ENCODE data around the gene DIPK1B.
"Not testable (repeated sequence)": the region's sequence is repeated elsewhere in the genome, so short reads cannot be mapped to it uniquely, and the experiment has no call there.

Gene DIPK1B

DNA sequence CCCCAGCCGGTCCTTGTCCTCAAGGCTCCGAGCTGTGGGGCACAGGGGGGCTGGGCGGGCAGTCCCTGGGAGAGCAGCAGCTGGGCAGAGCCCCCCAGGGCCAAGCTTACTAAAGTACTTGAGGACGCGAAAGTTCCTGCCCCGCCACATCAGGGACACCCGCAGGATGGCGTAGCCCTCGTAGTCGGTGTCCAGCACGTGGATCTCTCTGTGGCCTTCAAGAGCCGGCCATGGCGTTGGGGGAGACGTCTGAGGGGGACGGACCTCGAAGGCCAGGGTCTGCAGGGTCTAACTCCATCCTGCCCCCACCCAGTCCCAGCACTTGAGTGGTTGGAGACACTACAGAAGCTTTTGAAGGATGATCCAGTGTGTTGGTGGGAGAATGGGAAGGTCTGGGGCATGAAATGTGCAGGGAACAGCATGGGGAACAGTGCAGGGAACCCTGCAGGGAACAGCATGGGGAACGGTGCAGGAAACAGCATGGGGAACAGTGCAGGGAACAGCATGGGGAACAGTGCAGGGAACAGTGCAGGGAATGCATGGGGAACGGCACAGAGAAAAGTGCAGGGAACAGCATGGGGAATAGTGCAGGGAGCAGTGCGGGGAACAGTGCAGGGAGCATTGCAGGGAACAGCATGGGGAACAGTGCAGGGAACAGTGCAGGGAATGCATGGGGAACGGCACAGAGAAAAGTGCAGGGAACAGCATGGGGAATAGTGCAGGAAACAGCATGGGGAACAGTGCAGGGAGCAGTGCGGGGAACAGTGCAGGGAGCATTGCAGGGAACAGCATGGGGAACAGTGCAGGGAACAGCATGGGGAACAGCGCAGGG, 43.1 kb downstream of the DIPK1B start:
- DNase-seq: not testable (repeated sequence)

DNA sequence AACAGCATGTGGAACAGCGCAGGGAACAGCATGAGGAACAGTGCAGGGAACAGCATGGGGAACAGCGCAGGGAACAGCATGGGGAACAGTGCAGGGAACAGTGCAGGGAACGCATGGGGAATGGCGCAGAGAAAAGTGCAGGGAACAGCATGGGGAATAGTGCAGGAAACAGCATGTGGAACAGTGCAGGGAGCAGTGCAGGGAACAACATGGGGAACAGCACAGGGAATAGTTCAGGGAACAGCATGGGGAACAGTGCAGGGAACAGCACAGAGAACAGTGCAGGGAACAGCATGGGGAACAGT, 43.7 kb downstream of the DIPK1B start:
- DNase-seq: no peak

DNA sequence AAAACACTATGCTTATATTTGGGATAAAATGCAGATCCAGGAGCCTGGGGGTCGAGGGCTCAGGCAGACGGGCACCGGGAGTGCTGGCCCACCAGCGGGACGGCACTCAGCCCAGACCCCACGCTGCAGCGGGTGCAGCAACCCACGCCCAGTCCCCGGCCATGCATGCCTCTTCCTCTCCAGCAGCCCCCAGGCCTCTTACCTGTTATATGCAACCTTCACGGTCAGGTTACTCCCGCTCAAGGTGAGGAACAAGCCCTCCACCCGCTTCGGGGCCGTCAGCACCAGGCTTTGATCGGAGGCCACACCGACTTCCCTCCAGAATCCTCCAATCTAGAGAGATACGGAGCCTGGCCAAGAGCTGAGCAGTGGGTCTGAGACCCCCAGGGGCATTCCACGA, 44.5 kb downstream of the DIPK1B start:
- no peak for DNase-seq

DNA sequence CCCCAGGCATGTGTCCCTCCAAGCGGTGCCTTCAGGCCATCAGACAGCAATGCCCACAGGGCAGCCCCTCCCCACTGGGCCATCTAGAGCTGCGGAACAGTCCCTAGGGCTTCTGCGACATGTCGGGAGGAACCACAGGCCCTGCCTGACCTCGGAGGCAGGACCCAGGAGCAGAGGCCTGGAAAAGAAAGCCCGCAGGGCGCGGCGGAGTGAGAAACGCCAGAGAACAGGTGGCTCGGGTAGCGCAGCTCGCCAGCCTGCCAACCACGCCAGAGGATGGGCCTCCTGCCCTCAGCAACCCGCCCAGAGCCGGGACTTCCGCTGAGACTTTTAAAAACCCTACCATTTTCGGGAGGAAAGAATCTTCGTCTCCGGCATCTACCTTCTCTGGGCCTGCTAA, 45.0 kb downstream of the DIPK1B start:
- no peak for DNase-seq

DNA sequence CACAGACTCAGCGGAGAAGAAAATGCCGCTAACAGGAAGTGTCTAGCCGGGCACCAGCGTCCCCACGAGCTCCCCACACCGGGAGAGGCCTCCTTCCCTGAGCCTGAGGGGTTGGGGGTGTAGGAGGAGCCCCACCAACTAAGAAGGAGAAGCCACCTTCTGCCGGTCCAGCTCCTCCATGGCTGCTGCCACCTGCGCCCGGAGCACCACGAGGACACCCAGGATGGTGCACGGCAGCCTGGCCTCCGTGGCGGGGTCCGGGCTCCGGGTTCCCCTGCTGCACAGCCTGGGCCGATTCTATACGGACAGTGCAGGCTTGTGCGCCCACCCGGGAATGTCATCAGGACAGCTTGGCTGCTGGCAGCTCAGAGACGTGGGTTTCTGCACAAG, 45.4 kb downstream of the DIPK1B start:
- no peak for DNase-seq

DNA sequence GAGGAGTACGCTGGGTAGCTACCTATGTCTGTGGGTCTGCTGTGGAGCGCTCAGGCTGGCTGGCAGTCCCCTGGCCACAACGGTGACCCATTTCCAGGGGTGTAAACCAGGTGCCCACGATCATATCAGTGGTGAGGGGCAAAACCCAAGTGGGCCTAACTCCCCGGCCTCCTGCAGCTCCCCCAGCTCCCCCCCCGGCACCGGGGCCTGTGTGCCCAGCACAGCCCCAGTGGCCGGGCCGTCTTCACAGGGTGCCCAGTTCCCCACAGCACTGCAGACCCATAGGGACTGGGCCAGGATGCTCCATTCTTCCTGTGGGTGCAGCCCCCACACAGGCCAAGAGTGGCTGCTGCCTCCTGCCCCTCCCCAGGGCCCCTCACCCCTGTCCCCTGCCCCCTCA, 46.6 kb downstream of the DIPK1B start:
- no peak for DNase-seq

DNA sequence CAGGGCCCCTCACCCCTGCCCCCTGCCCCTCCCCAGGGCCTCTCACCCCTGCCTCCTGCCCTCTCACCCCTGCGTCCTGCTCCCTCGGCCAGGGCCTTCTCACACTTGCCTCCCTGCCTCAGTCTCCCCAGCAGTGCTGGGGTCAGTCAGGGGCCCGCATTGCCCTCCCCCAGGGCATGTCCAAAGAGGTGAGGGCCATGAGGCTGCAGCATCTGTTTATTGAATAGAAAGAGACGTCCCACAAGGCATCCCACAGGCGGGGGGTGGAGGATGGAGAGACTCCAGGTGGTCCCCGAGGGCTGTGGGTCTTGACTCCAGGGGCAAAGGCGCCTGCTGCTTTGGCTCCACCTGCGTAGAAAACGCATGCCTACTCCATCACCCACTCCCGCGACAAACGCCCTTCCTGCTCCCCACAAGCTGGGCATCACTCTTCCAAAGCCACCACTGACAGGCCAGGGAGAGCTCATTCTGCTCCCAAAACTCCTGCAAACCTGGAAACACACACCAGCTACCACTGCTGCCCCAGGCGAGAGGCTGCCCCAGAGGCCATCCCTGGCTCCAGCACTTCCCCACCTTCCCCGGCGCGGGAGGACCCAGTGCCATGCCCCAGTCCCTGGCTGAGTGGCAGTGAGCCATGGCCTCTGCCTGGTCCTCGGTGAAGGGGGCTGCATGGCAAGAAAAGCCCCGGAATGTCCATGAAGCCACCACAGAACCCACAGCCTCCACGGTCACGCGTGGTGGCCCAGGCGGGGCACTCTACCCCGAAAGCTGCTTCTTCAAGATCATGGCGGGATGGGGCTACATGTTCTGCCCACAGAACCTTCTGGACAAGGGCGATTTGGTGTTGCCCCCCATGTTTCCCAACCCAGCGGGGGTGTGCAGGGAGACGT, 47.3 kb downstream of the DIPK1B start:
- DNase-seq: no peak

DNA sequence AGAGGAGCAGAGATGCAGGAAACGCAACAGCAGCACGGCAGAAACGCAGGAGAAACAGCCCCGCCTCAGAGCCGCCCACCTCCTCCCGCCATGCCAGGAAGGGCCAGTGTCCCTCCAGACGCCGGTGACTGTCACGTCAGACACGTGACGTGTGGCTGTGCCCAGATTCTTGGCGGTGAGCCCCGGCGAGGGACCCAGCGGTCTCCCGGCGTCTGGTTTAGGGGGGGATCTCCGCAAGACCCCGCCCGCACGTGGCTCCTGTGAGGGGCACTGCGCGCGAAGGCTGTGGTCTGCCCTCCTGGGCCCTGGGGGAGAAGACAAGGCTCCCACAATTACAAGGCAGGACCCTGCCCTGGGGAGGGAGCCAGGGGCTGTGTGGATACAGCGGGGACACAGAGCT, 48.1 kb downstream of the DIPK1B start:
- DNase-seq: no peak

DNA sequence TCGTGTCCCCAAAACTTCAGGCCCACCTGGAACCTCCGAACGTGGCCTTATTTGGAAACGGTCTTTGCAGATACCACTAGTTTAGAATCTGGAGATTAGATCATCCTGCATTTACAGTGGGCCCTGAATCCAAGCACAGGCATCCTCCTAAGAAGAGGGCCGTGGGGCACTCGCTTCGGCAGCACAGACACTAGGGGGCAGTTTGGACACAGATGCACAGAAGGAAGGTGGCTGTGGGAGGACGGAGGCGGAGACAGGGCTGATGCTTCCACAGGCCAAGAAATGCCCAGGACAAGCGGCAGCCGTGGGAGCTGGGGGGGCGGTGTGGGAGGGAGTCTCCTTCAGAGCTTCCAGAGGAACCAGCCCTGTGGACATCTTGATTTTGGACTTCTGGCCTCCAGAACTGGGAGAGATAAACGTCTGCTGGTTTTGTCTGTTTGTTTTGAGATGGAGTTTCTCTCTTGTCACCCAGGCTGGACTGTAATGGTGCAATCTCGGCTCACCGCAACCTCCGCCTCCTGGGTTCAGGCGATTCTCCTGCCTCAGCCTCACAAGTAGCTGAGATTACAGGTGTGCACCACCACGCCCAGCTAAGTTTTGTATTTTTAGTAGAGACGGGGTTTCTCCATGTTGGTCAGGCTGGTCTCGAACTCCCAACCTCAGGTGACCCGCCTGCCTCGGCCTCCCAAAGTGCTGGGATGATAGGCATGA, 48.6 kb downstream of the DIPK1B start:
- DNase-seq: not testable (repeated sequence)

DNA sequence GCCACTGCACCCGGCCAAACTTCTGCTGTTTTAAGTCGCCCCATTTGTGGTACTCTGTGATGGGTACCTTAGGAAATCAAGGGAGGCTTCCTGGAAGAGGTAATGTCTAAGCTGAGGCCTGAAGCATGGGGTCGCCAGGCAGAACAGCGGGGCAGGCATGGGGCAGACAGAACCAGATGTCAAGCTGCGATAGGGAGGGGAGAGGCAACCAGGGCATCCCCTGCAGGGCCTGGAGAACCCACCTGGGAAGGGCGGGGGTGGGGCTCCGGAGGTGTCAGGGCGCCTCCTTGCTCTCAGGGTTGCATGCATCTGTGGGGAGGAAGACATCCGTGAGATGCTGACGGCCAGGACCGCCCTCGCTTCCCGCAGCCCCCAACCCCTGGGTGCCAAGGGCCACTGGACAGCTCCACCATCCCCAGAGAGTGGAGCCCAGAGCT, 49.2 kb downstream of the DIPK1B start:
- no peak for DNase-seq

DNA sequence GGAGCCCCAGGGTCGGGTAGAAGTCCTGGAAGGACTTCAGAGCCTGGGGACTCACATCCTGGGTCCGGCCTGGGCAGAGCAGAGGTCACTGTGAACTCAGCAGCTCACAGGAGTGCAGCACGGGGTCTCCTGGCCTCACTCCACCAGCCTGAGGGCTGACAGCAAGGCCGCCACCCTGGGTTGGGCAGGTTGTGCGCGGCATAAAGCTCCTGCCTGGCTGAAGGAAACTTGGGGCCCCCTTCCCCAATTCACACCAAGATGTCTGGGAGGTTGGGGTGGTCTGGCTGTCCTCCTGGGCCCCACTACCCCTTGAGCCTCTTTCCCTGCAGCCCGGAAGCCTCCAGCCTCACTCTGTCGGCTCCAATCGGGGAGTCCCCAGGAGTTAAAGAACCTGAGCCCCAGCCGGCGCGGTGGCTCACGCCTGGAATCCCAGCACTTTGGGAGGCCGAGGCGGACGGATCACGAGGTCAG, 49.9 kb downstream of the DIPK1B start:
- DNase-seq: no peak

DNA sequence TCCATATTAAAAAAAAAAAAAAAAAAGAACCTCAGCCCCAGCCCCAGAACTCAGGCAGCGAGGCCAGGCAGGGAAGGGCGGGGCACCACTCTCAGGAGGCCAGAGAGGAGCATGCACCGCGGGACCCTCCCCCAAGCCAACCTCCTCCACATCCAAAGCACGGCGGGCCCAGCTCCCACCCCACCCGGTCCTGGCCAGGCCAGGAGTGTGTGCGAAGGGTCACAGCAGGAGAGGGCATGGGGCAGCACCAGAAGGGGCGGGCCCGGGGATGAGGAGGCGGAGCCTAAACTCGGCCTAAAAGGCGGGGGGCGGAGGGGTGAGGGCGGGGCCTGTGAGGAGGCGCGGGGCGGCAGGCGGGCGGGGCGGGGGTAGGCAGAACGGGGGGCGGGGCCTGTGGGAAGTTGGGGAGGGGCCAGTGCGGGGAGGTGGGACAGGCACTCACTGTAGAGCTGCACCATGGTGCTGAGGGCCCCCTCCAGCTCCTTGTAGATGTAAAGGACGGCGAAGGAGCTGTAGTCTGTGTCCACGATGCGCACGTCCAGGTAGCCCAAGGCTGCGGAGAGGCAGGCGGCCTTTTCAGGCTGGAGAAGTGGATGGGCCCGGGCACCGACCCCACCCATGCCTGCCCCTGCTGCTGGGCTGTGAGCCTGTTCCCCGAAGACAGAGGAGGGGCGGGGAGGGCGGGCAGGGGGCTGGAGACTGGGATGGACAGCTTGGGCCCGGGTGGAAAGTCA, 50.7 kb downstream of the DIPK1B start:
- no peak for DNase-seq

DNA sequence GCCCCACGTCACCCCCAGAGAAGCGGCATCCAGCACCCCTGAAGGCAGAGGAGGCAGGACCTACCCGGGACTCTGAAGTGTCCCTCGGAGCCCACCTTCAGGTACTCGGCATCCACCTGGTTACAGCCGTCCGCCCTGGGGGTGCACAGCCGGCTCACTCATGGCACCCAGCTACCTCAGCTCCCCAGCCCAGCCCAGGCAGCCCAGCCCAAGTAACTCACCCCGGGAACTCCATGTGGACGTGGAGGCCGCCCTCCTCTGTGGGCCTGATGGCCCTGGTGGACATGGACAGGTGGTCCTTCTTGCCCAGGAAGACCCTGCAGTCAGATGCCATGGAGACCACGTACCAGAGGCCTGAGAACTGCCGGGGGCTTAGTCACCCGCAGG, 51.3 kb downstream of the DIPK1B start:
- DNase-seq: no peak

DNA sequence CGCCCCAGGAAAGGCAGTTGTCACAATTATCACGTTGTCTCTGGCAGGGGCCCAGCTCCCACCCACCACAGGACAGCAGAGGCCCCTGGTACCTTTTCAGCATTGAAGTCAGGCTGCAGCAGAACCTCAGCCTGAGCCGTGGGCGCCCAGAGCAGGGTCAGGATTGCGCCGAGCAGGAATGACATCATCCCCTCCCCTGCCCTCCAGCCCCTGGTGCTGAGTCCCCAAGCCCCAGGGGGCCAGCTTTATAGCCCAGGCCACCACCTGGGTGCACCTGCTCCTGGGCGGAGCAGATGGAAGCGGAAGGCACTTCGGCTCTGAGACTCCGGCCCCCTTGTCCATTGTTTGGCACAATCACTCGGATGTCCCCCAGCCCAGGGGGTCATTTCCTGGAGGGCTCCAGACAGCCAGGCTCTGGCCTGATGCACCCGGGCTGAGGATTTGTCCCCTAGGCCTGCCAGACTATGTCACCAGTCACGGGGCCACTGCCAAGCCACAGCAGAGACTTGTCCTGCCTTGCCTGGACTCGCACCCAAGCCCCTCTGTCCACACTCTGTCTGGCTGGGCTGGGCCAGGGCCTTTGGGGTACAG, 52.0 kb downstream of the DIPK1B start, which contains the start of gene LCN15:
TSS of gene LCN15 (minus strand) at position 218 of the 591 bp plus-strand sequence. CDS start at position 188, 30 bp downstream.
- DNase-seq: no peak

DNA sequence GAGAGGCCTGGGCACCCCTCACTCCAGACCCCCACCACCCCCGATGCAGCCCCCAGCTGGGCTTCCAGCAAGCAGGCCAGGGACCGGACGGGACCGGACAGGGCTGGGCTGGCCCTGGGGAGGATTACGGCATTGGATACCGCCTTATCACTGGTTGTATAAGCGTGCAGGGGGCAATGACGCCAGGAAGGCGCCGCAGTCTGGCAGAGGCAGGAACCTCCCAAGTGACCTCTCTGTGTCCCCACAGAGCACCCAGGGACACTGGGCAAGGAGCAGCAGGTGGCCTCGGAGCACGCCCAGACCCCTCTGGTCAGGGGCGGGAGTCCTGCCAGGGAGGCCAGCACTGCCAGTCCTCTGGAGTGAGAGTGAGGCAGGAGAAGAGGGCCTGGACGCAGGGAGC, 52.7 kb downstream of the DIPK1B start:
- no peak for DNase-seq

DNA sequence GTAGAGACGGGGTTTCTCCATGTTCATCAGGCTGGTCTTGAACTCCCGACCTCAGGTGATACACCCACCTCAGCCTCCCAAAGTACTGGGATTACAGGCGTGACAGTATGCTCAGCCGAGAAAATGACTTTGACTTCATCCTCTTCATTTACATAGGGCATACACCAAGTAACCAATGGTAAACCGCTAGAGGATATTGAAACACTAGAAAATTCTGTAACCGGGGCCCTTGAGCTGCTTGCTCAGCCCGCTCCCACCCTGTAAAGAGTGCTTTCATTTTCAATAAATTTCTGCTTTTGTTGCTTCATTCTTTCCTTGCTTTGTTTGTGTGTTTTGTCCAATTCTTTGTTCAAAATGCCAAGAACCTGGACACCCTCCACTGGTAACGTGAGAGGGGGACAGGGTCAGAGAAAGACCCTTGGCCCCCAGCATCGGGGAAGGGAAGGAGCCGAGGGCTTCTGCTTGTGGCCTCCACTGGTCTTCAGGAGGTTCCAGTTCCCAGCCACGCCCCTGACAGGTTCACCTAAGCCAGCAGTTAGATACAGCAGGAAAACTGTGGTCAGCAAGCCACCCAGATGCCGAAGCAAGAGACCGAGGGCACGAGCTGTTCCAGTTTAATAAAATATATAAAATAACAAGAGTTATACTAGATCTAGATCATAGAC, 53.5 kb downstream of the DIPK1B start:
- DNase-seq: not testable (repeated sequence)

DNA sequence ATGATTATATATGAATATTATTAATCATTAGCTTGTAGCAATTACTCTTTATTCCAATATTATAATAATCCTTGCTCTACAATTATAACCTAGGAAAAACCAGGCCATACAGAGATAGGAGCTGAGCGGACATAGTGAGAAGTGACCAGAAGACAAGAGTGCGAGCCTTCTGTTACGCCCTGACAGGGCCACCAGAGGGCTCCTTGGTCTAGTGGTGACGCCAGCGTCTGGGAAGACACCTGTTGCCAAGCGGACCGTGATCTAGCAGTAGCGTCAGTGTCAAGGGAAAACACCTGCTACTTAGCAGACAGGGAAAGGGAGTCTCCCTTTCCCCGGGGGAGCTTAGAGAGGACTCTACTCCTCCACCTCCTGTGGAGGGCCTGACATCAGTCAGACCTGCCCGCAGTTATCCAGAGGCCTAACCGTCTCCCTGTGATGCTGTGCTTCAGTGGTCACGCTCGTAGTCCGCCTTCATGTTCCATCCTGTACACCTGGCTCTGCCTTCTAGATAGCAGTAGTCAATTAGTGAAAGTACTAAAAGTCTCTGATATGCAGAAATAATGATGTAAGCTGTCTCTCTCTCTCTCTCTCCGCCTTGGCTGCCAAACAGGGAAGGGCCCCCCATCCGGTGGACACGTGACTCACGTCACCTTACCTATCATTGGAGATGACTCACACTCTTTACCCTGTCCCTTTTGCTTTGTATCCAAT, 54.2 kb downstream of the DIPK1B start:
- DNase-seq: not testable (repeated sequence)

DNA sequence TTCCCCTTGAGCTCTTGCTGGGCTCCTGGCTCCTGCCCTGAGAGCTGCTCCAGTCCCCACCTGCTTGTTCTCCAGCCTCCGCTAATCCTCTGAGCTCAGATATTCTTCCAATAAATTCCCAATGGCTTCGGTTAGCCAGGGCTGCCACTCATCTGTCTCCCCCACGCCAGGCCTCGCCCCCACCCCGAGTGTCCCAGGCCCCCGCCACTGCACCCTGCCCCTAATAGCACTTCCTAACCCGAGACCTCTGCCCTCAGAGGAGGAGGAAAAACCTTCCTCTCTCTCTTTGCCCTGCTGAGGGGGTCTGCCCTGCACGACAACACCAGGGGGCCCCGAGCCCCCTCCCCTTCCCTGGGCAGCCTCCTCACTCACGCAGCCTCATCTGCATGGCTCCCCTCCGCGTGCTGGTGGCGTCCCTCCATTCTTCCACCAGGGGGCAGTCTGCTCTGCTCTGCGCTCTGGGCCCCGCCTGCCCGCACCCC, 57.4 kb downstream of the DIPK1B start:
- DNase-seq: no peak

DNA sequence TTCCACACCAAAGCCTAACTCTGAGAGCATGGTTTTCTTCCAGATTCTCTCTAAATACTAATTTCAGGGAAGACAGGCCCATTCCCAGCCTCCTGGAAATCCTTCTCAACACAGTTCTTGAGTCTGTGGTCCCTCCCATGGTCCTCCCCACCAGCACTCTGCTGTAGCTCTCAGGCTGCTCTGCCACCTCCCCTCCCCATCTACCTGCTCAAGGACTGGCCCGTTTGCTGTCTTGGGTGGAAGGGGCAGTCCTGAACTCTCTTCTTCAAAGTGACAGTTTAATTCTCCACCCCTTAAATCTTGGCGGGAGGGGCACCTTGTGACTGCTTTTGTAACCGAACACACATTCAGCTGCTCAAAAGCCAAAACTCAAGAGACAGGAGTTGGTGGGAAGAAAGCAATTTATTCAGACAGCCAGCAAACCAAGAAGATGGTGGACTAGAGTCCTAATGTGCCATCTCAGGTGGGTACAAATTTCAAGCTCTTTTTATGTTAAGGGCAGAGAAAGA, 59.6 kb downstream of the DIPK1B start:
- DNase-seq: no peak

DNA sequence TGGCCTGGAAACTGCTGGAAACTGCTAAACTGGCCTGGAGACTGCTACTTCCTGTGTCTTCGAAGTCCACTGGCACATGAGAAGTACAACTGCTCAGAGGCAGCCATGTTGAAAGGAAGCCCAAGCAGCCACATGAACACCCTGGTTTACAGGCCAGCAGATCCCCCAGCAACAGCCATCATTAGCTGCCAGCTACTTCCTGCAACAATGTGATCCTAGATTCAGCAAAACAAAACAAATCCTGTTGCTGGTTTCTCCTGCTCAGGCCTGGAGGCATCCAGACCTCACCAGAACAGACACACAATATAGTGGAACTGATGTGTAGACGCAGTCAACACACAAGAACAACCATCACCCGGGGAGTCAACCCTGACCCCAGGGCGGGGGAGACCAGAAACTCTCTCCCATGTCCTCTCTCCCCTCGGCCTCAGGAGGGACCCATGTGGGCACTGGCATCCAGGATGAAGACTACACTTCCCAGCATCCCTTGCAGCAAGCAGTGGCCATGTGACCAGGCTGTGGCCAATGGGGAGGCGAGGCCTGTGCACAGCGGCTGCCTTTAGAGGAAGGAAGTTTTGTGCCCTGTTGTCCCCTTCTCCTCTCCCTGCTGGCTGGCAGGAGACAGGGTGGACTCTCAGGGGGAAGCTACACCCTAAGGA, 61.1 kb downstream of the DIPK1B start:
- DNase-seq: no peak

All from activated CD4-positive, alpha-beta T cell treated with anti-CD3 and anti-CD28 coated beads for 1 hour (primary cell).